Body of pancreas (tissue), 4 donors: ENCODE measurements around the gene MSANTD2.

Source experiments
- POLR2A ChIP-seq, 3 donors: fragments of 450-650 bp; IDR thresholded peaks; one replicate each; pipeline ENCODE4 v1.6.1; 2016; ENCODE audit warnings: antibody characterized with exemption in 3 of 3, mild to moderate bottlenecking in 2 of 3
- TF ChIP-seq, protein P1 (sequence below), 7 experiments: fragments of 450-650 bp in 4 of 7; fragments of 200-600 bp in 3 of 7; sonication (generic) in 3 of 7; IDR thresholded peaks; one replicate each; pipeline ENCODE4 v1.5.1; 2016 to 2019; ENCODE audit warnings: antibody characterized with exemption in 7 of 7

- TF ChIP-seq, protein P1, sequence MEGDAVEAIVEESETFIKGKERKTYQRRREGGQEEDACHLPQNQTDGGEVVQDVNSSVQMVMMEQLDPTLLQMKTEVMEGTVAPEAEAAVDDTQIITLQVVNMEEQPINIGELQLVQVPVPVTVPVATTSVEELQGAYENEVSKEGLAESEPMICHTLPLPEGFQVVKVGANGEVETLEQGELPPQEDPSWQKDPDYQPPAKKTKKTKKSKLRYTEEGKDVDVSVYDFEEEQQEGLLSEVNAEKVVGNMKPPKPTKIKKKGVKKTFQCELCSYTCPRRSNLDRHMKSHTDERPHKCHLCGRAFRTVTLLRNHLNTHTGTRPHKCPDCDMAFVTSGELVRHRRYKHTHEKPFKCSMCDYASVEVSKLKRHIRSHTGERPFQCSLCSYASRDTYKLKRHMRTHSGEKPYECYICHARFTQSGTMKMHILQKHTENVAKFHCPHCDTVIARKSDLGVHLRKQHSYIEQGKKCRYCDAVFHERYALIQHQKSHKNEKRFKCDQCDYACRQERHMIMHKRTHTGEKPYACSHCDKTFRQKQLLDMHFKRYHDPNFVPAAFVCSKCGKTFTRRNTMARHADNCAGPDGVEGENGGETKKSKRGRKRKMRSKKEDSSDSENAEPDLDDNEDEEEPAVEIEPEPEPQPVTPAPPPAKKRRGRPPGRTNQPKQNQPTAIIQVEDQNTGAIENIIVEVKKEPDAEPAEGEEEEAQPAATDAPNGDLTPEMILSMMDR (IDR thresholded peaks at IDR 0.05): no peak
- no peak for TF ChIP-seq POLR2A (IDR thresholded peaks at IDR 0.05)
Measured at GRCh38 chr11:124825876-124826275, 25.7 kb upstream of the MSANTD2 start.
